Hematopoietic multipotent progenitor cell treated with erythropoietin and hydrocortisone succinate and interleukin-3 and kit ligand, for 8 days (in vitro differentiated cells): ENCODE results near the gene CLASP1.
"Not testable (repeated sequence)": the region's sequence is repeated elsewhere in the genome, so short reads cannot be mapped to it uniquely, and the experiment has no call there.

Experiments
- DNase-seq: peaks from one replicate; pipeline ENCODE4 v3.0.0-alpha.2; 2015

CLASP1 gene

GRCh38 chr2:121659933-121660332 lies 10.7 kb upstream of the CLASP1 start:
- DNase-seq: no peak

- not testable (repeated sequence) for DNase-seq
These were observed 9.1 kb upstream of the CLASP1 start for GRCh38 chr2:121658393-121658792.

- DNase-seq: no peak
These were observed 3.8 kb upstream of the CLASP1 start for GRCh38 chr2:121653035-121653434.

- DNase-seq: peak; percentile 36
These were observed 1.2 kb upstream of the CLASP1 start for GRCh38 chr2:121650315-121650930.

- peak; percentile 98 for DNase-seq
These were observed 493 bp upstream of the CLASP1 start for GRCh38 chr2:121649596-121650314.

- DNase-seq: peak; percentile 59
These were observed 785 bp downstream of the CLASP1 start for GRCh38 chr2:121648206-121649148.

GRCh38 chr2:121647396-121647795 lies 1.9 kb downstream of the CLASP1 start:
- no peak for DNase-seq

GRCh38 chr2:121644715-121645114 lies 4.5 kb downstream of the CLASP1 start:
- DNase-seq: no peak

GRCh38 chr2:121643877-121644276 lies 5.4 kb downstream of the CLASP1 start:
- no peak for DNase-seq

GRCh38 chr2:121640380-121641316 lies 8.6 kb downstream of the CLASP1 start:
- no peak for DNase-seq

- not testable (repeated sequence) for DNase-seq
These were observed 9.4 kb downstream of the CLASP1 start for GRCh38 chr2:121639846-121640245.

GRCh38 chr2:121638333-121638732 lies 10.9 kb downstream of the CLASP1 start:
- DNase-seq: no peak

GRCh38 chr2:121635371-121635770 lies 13.9 kb downstream of the CLASP1 start:
- peak; percentile 10 for DNase-seq

- DNase-seq: no peak
These were observed 14.6 kb downstream of the CLASP1 start for GRCh38 chr2:121634354-121635307.

GRCh38 chr2:121633463-121633862 lies 15.8 kb downstream of the CLASP1 start:
- DNase-seq: no peak

- DNase-seq: peak; percentile 62
These were observed 21.7 kb downstream of the CLASP1 start for GRCh38 chr2:121627525-121628050.

- peak; percentile 42 for DNase-seq
These were observed 22.3 kb downstream of the CLASP1 start for GRCh38 chr2:121626777-121627524.

GRCh38 chr2:121625953-121626352 lies 23.3 kb downstream of the CLASP1 start:
- no peak for DNase-seq

GRCh38 chr2:121617042-121617599 lies 32.1 kb downstream of the CLASP1 start:
- no peak for DNase-seq

GRCh38 chr2:121613774-121614173 lies 35.5 kb downstream of the CLASP1 start:
- DNase-seq: no peak
